Stromal cell of bone marrow (primary cell): ENCODE data around the gene PLOD3.

Source experiments
- DNase-seq: peaks from one replicate; pipeline ENCODE4 v3.0.0-alpha.2; 2012; ENCODE audit warnings: low read depth

Gene PLOD3

GRCh38 chr7:101238226-101239182 is 21.1 kb upstream of the PLOD3 start:
- DNase-seq: no peak

GRCh38 chr7:101237206-101238067 is 20.1 kb upstream of the PLOD3 start, which contains the start of gene CLDN15:
TSS of gene CLDN15 (minus strand) at chr7:101237802. CDS start at chr7:101237581, 221 bp downstream.
- no peak for DNase-seq

- DNase-seq: no peak
These were observed 19.0 kb upstream of the PLOD3 start for GRCh38 chr7:101236292-101236835.

- DNase-seq: no peak
These were observed 18.1 kb upstream of the PLOD3 start for GRCh38 chr7:101235522-101235921.

GRCh38 chr7:101235050-101235449 is 17.7 kb upstream of the PLOD3 start:
- DNase-seq: no peak

GRCh38 chr7:101234636-101235035 is 17.3 kb upstream of the PLOD3 start:
- no peak for DNase-seq

GRCh38 chr7:101233907-101234547 is 16.6 kb upstream of the PLOD3 start:
- no peak for DNase-seq

- no peak for DNase-seq
These were observed 14.9 kb upstream of the PLOD3 start for GRCh38 chr7:101232141-101232850.

- no peak for DNase-seq
These were observed 14.3 kb upstream of the PLOD3 start for GRCh38 chr7:101231644-101232043.

GRCh38 chr7:101226721-101227120 is 9.3 kb upstream of the PLOD3 start:
- DNase-seq: no peak

GRCh38 chr7:101225650-101226049 is 8.3 kb upstream of the PLOD3 start:
- no peak for DNase-seq

GRCh38 chr7:101223528-101223927 is 6.1 kb upstream of the PLOD3 start:
- no peak for DNase-seq

- DNase-seq: no peak
These were observed 5.0 kb upstream of the PLOD3 start for GRCh38 chr7:101222275-101222830.

GRCh38 chr7:101220295-101220694 is 2.9 kb upstream of the PLOD3 start:
- no peak for DNase-seq

- no peak for DNase-seq
These were observed 1.1 kb upstream of the PLOD3 start for GRCh38 chr7:101218236-101219125.

- DNase-seq: no peak
These were observed 457 bp downstream of the PLOD3 start for GRCh38 chr7:101216860-101217387.

- DNase-seq: no peak
These were observed 1.2 kb downstream of the PLOD3 start for GRCh38 chr7:101216001-101216859.

- no peak for DNase-seq
These were observed 5.4 kb downstream of the PLOD3 start for GRCh38 chr7:101212014-101212413.

- no peak for DNase-seq
These were observed 5.9 kb downstream of the PLOD3 start for GRCh38 chr7:101211501-101211900.
